Astrocyte of the hippocampus (primary cell): ENCODE results near the gene TMEM139.

Source experiments
- DNase-seq: peaks from one replicate; pipeline ENCODE4 v3.0.0; 2011; ENCODE audit warnings: low read depth, low spot score

The TMEM139 gene

DNA sequence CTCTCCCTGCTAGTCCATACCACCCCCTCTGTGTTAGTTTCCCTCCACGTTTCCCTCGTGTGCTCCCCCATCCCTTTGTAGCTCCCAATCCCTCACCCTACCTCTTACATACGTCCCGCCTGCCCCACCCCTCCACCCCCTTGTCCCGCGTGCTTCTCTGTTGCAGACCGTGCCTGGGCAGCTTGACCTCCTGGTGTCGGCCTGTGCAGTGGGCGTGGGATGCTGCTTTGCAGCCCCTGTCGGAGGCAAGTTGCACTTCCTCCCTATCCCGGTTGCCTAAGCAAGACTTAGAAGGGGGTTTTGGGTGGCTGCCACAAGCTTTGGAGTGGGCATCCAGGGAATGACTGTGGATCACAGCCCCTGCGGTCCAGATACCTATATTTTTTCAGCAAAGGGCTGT lies 38.9 kb downstream of the TMEM139 start:
- no peak for DNase-seq

DNA sequence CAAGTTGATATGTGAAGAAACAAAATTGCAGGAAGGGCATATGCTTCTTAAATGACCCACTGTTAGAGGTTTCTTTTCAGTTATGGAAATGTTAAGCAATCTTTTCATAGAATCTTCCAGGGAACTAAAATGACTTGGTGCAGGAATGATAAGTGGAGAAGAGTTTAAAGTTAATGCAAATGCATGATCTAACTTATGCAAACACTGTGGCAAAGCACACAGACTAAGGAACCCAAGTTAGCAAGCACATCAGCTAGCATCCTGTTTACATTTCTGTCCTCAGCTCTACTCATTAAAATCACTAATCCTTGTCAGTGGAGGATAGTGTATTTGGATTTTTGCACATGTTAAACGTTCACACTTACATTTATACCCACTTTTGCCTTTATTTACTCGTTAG lies 40.5 kb downstream of the TMEM139 start:
- no peak for DNase-seq

DNA sequence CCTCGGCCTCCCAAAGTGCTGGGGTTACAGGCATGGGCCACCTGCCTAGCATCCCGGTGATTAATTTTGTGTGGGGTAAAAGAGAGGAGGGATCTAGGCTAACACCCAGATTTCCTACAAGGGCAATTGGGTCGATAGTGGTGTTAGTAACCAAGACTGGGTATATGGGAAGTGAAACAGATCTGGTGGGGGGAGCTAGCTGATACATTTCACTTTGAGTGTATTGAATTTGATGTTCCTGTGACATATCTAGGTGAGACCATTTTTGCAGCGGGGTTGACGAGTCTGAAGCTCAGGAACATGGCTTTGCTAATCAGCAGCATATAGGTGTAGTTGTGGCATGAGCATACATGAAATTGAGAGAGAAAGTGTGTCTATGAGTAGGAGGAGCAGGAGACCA lies 43.1 kb downstream of the TMEM139 start:
- DNase-seq, result no peak

DNA sequence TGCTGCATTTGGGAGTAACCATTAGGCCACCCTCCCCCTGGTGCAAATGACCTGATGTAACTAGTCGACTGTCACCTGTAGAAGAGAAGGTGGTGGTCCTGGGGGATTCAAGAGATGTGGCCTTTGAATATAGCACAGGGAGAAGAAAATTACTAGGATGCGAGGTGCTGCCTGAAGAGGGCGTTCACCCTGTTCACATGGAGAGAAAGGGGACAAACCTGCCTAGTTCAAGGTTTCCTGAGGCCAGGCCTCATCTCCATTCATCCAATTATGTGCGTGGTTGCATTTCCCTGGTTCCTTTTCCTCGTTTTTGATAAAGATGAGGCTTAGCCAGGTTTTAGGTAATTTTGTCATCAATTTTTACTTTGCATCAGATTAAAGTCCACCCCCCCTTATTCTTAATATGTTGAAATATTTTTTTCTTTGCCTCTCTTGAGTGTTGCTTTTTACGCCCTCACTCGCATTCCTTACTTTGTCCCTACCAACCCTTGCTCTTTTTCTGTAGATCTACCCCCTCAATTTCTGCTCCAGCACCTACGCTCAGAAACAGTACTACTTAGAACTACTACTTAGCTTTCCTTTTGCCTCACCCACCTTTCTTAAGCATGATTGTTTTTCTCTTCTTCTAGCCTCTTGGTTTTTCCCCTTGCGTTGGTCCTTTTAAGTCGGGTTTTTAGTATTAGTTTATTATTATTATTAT lies 44.9 kb downstream of the TMEM139 start:
- DNase-seq, result no peak

DNA sequence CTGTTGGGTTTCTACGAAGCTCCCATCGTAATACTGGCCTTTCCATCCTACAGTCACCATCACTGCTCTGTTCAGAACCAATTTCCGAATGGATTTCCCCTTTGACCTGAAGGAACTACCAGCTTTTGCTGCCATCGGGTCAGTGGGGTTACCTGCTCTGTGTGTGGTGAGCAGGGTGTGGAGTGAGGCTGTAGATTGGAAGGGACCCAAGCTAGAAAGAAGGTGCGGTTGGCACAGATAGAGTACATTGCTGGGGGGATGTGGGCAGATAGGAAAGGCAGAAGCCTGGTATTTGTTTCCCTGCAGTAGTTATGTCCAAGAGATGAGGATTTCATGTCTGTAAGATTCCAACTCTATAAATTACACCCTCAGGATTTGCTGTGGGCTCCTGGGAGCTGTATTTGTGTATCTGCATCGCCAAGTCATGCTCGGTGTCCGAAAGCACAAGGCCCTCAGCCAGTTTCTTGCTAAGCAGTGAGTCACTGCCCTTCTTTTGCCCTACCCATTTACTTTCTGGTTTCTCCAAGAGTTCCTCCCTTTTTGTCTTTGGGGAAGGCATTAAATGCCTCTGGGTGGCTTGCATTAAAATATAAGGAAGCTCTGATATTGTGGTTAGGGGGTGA lies 46.5 kb downstream of the TMEM139 start:
- DNase-seq, result peak; percentile 85

DNA sequence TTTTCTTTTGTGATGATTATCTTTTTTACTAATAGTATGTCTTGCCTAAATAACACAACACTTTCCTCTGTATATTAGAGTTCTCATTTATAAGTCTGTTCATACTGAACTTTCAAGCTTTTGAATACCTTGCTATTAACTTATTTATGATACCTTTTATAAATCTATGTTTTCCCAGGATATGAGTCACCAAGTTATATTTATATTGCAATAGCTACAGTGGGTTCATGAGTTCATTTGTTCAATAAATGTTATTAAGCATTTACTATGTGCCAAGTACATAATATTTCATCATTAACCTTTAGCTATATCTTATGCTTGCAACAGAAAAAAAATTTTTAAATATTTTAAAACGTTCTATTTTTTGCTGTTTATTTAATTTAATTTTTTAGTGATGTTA lies 49.5 kb downstream of the TMEM139 start:
- no peak for DNase-seq

DNA sequence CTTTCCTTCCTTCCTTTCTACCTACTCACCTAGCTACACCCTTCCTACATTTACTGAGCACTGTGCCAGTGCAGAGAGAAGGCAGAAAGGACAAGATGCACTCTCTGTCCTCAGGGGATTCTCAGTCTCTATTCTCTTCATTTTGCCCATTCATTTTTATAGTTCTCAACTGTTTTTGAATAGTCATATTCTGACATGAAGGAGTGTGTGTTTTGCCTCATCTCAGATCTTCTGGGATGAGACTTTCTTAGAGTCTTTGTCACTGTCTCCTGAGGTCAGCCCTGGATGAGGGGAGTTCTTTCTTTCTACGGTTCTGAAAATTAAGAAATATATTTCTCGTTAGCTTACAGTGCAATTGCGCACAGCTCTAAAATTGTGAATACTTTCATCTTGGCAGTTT lies 52.5 kb downstream of the TMEM139 start:
- DNase-seq, result no peak
